ENCODE results near the gene PTPA.
A peak's percentile ranks its signal among the peaks of the same experiment; 100 is the strongest.

PTPA gene

GRCh38 chr9:129110740-129111527 lies at the start of gene PTPA, which contains the start of gene CRAT (continued):
- TF ChIP-seq FEZF1 (tag by site-specific recombination; IDR thresholded peaks at IDR 0.05) (no peak), GFI1B (tag by site-specific recombination; IDR thresholded peaks at IDR 0.05) (no peak), ZNF510 (tag by site-specific recombination; IDR thresholded peaks at IDR 0.05; ENCODE audit: insufficient replicate concordance) (no peak), AEBP2 (tag by site-specific recombination; IDR thresholded peaks at IDR 0.05; ENCODE audit: borderline replicate concordance) (no peak), ZNF280D (tag by site-specific recombination; IDR thresholded peaks at IDR 0.05) (no peak), WT1 (tag by site-specific recombination; IDR thresholded peaks at IDR 0.05) (peak; percentile 58), ZSCAN4 (tag by site-specific recombination; IDR thresholded peaks at IDR 0.05) (no peak), ZNF26 (tag by site-specific recombination; IDR thresholded peaks at IDR 0.05) (no peak), ZNF169 (tag by site-specific recombination; IDR thresholded peaks at IDR 0.05) (no peak), ZNF211 (tag by site-specific recombination; IDR thresholded peaks at IDR 0.05; ENCODE audit: low read depth) (no peak), SP2 (tag by site-specific recombination; IDR thresholded peaks at IDR 0.05) (peak; percentile 86), MZF1 (tag by site-specific recombination; IDR thresholded peaks at IDR 0.05; ENCODE audit: borderline replicate concordance) (no peak), EGR2 (tag by site-specific recombination; IDR thresholded peaks at IDR 0.05; ENCODE audit: low read depth) (peak; percentile 52; the same call in 1 of the 2 replicates), MYNN (tag by site-specific recombination; IDR thresholded peaks at IDR 0.05; ENCODE audit: borderline replicate concordance) (no peak; the same call in 1 of the 2 replicates), ZNF610 (tag by site-specific recombination; IDR thresholded peaks at IDR 0.05; ENCODE audit: borderline replicate concordance) (0 out of 2 replicates have a peak, but pooled peaks have one; percentile 50), ZNF341 (tag by site-specific recombination; IDR thresholded peaks at IDR 0.05; ENCODE audit: low read depth) (peak; percentile 30; the same call in 1 of the 2 replicates), ZNF121 (tag by site-specific recombination; IDR thresholded peaks at IDR 0.05) (no peak), ZNF416 (tag by site-specific recombination; IDR thresholded peaks at IDR 0.05) (no peak), ZSCAN30 (tag by site-specific recombination; IDR thresholded peaks at IDR 0.05) (peak; percentile 28; the same call in 1 of the 2 replicates), ZNF580 (tag by site-specific recombination; IDR thresholded peaks at IDR 0.05) (0 out of 2 replicates have a peak, but pooled peaks have one; percentile 10), OVOL3 (tag by site-specific recombination; IDR thresholded peaks at IDR 0.05) (peak; percentile 31; the same call in 1 of the 2 replicates), ZNF600 (tag by site-specific recombination; IDR thresholded peaks at IDR 0.05) (peak; percentile 43), ZSCAN5A (tag by site-specific recombination; IDR thresholded peaks at IDR 0.05) (peak; percentile 96), ZBTB1 (tag by site-specific recombination; IDR thresholded peaks at IDR 0.05) (peak; percentile 67; the same call in 1 of the 2 replicates), ZNF148 (tag by site-specific recombination; IDR thresholded peaks at IDR 0.05; ENCODE audit: borderline replicate concordance) (no peak), ZNF645 (tag by site-specific recombination; IDR thresholded peaks at IDR 0.05) (peak; percentile 80; the same call in 1 of the 2 replicates)

Data from HEK293 (cell line).